Measurements from ENCODE around the gene FBXO17.

DNA sequence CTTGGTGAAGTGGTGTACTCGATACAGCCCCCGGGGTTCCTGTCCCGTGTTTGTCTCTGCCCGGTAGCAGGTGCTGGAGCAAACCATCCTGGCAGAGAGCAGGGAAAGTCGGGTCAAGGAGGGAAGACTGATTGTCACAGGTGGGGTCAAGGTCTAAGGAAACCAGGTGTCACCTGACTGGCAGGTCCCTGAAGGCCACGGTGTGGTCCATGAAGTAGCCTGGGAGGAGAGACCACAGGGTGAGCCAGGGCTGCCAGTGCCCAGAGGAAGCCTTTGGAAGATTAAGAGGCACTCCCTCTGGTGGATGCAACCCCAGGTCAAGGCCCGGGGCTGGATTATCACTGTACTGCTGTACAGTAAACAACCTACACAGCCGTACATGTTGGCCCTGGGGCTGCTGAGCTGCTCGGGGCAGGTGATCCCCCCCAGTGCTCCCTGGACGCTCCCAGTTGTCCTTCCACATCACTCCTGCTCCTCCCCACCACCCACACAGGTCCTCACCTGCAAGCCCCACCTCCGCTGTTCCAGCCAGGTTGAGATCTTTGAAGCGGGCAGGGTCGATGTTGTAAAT, 57.5 kb downstream of the FBXO17 start:
- TF ChIP-seq CTCF (IDR thresholded peaks at IDR 0.05; ENCODE audit: low read depth, low read length) = no peak
- TF ChIP-seq POLR2A (IDR thresholded peaks at IDR 0.05; ENCODE audit: extremely low read depth, insufficient read length) = no peak
